NCI-H2171 (cell line): ENCODE measurements around the gene IAPP.
A peak's percentile ranks its signal among the peaks of the same experiment; 100 is the strongest.
"Not testable (repeated sequence)": the region's sequence is repeated elsewhere in the genome, so short reads cannot be mapped to it uniquely, and the experiment has no call there.

Experiments used
- DNase-seq: peaks from one replicate; lab custom pipeline; 2025; lab: John Stamatoyannopoulos, UW

IAPP gene

GRCh38 chr12:21381320-21381719 lies 8.6 kb downstream of the IAPP start:
- DNase-seq, result not testable (repeated sequence)

GRCh38 chr12:21384261-21384660 lies 11.6 kb downstream of the IAPP start:
- DNase-seq, result no peak

GRCh38 chr12:21387174-21387573 lies 14.5 kb downstream of the IAPP start:
- no peak for DNase-seq

GRCh38 chr12:21392384-21392783 lies 19.7 kb downstream of the IAPP start:
- no peak for DNase-seq

- not testable (repeated sequence) for DNase-seq
Measured at GRCh38 chr12:21394828-21395626, 22.3 kb downstream of the IAPP start.

GRCh38 chr12:21413369-21414277 lies 40.9 kb downstream of the IAPP start:
- no peak for DNase-seq

- peak; percentile 25 for DNase-seq
Measured at GRCh38 chr12:21416511-21417121, 43.9 kb downstream of the IAPP start.

GRCh38 chr12:21418398-21418797 lies 45.7 kb downstream of the IAPP start:
- DNase-seq, result not testable (repeated sequence)

- DNase-seq, result peak; percentile 22
Measured at GRCh38 chr12:21419009-21419699, 46.5 kb downstream of the IAPP start.

GRCh38 chr12:21428241-21428640 lies 55.5 kb downstream of the IAPP start:
- no peak for DNase-seq
